Hematopoietic multipotent progenitor cell (in vitro differentiated cells): ENCODE results near the gene BORCS5. TPM values are rescaled to one million over a fixed set of nuclear protein-coding genes. Genes with fewer than 3 reads are reported as not detected.
"Not testable (repeated sequence)": the region's sequence is repeated elsewhere in the genome, so short reads cannot be mapped to it uniquely, and the experiment has no call there.

Experiments
- DNase-seq, 3 donors: peaks; one replicate each; pipeline ENCODE4 v3.0.0-alpha.2; 2011 to 2015; ENCODE audit warnings: low read depth in 2 of 3, low spot score in 2 of 3
- total RNA-seq: library from RNA; depleted of rRNA; stranded (reverse); fragments of >200 nt; gene quantifications from one replicate; pipeline ENCODE4 v1.2.3, GENCODE V29; 2012

BORCS5 gene
- total RNA-seq, 1 donor = 21.0 TPM

- DNase-seq = no peak
Observed at GRCh38 chr12:12480074-12480473, 123.2 kb downstream of the BORCS5 start.

DNA sequence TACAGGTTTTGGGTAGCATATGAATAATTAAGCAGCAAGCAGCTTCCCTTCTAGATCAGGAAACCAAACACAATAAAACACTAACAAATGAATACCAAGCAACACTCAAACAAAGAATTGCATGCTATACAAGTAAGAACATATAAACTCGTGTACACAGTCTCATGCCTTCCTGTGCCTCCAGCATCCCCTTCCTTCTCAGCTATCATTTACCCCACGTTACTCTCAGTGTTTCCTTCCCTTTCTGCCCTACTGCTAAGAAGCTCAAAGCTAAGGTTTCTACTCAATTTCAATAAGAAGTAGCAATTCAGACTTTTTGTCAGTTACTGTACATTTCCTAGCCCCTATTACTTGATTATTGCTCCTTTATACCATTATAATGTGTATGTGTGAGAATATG lies 124.8 kb downstream of the BORCS5 start:
- DNase-seq = peak in 2 of 3 donors; percentile 22 to 69

- peak in 1 of 3 donors; percentile 60 for DNase-seq
Observed at GRCh38 chr12:12482150-12482761, 125.4 kb downstream of the BORCS5 start.

DNA sequence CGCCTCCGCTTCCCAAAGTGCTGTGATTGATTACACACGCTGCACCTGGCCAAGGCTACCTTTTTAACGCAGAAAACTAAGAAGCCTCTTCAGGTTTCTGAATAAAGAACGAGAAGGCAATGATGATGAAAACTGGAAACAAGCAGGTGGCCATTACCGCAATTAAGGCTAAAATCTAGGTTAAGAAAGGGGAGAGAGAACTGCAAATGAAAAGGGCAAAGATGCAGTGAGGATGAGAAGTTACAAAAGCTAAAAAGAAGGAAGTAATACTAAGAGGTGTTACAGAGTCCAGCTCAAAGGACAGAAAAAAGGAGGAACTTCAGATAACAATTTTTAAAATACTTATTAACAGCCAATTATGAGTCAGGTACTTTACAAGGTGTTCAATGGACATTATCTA lies 126.1 kb downstream of the BORCS5 start:
- peak in 1 of 3 donors; percentile 10 for DNase-seq

DNA sequence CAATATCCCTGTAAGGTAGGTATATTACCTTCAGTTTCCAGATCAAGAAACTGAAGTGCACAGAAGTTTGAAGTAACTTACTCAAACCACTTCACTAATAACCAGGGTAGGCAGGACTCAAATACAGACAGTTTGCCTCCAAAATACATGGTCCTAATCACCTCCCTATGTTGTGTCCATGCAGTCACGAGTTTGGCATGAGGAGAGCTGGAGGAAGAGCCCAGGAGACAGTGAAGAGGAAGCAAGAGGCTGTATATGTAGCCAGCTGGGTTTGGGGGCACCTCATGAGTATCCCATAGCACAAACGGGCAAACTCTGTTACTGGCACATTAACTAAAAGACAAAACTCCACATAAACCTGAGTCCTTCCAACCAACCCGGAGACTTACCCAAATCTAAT lies 126.6 kb downstream of the BORCS5 start:
- DNase-seq = no peak

GRCh38 chr12:12486661-12487240 lies 129.9 kb downstream of the BORCS5 start:
- DNase-seq = no peak

DNA sequence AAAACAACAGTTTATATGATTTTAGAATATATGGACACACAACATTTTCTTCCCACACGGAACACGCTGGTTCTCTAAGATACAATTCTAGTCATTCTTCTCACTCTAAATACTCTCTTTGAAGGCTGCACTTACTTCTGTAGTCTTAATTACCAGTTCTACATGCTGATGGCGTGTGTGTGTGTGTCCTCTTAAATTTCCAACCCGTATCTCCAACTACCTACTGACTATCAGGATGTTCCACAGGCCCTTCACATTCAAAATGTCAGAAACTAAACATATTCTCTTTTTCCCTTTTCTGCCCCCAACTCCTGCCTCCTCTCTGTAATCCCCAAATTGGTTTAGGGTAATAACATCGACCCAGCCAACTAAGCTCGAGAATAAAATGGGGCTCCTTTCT lies 130.6 kb downstream of the BORCS5 start:
- no peak for DNase-seq

DNA sequence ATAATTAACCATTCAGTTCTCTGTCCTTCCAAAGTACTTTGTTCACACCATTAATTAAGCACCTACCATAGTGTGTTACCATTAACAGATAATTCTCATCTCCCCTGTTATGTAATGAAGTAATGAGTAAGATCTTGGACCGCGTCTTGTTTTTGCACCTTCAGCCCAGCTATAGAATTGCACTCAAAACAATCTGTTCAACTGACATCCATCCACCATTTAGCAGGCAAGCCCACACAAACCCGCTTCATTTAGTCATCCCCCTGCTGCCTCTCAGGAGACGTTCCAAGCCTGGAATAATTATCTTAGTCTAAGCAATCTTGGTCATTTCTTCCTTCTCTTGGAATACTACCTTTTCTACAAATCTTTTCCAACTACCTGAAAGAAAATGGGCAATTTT lies 131.4 kb downstream of the BORCS5 start:
- DNase-seq = no peak

DNA sequence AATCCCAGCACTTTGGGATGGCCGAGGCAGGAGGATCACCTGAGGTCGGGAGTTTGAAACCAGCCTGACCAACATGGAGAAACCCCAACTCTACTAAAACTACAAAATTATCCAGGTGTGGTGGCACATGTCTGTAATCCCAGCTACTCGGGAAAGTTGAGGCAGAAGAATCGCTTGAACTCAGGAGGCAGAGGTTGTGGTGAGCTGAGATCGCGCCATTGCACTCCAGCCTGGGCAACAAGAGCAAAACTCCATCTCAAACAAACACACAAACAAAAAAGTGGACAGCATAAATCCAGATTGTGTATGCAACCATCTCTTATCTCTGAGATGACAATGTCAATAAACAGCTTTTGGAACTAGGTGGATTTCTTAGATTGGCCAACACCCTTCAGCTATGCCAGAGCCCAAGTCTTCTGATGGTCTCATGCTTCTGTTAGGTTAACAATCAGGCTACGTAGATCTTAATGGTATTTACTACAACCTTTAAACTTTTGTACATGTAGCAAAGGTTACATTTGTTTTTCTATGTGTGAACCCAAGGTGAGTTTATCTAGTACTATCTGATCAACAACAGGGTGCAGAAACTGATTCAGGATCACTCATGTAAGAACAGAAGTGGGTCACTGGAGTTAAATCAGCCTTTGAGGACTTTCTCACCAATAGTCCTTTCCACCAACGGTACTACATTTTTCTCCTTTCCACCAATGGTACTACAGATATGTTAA lies 132.1 kb downstream of the BORCS5 start:
- DNase-seq = no peak

GRCh38 chr12:12491606-12492005 lies 134.7 kb downstream of the BORCS5 start:
- no peak for DNase-seq

- DNase-seq = no peak
Observed at GRCh38 chr12:12492547-12492946, 135.7 kb downstream of the BORCS5 start.

DNA sequence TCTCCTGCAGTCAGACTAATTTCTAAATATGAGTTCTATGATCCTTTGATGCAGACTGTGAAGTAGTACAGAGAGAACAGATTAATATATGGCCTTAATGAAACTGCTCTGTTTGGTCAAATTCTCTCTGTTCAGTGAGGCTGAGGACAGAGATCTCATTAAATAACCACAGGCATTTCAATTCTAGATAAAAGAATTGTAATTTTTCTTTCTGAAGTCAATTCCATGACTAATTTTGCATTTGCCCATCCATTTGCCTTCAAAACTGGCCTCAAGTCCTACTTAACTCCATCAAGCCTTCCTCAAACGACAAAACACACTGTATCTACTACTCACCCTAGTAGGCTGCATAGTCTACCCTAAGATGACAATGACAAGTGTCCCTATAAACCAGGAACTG lies 138.7 kb downstream of the BORCS5 start:
- DNase-seq = no peak

DNA sequence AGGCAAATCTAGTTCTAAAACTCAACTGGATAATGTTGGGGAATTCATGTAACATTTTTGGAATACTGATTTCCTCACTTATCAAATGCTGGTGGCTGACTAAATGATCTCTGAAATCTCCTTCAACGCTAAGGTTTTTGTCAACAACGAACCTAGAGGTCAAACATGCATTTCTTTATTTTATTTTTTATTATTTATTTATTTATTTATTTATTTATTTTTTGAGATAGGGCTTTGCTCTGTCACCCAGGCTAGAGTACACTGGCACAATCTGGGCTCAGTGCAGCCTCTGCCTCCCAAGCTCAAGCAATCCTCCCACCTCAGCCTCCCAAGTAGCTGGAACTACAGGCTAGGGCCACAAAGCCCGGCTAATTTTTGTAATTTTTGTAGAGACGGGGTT lies 141.3 kb downstream of the BORCS5 start:
- DNase-seq = no peak

GRCh38 chr12:12499909-12500604 lies 143.2 kb downstream of the BORCS5 start:
- no peak for DNase-seq

DNA sequence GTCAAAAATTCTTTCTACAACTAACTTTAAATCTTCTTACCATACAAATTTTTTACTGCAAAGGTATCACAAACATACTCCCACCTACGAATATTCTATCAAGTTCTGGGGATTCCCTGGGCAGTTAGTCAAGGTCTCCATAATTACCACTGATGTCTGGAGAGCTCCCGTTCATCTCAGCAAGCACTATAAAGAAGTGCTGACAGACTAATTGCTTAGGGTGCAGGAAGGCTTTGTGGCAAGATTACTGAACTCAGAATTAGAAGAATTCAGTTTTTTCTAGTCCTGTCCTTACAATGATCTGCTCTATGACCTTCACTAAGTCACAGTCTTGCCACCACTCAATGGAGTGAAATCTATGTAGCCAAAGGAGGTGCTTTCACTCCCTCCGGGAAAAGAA lies 144.2 kb downstream of the BORCS5 start:
- no peak for DNase-seq

GRCh38 chr12:12502130-12502814 lies 145.4 kb downstream of the BORCS5 start:
- DNase-seq = not testable (repeated sequence)

- DNase-seq = no peak
Observed at GRCh38 chr12:12502815-12503151, 145.9 kb downstream of the BORCS5 start.

GRCh38 chr12:12503384-12504078 lies 146.7 kb downstream of the BORCS5 start:
- DNase-seq = no peak

- DNase-seq = no peak
Observed at GRCh38 chr12:12505544-12506495, 148.9 kb downstream of the BORCS5 start.
